GM19395 (cell line): ENCODE measurements around the gene RTN1.
A peak's percentile ranks its signal among the peaks of the same experiment; 100 is the strongest.

Experiments used
- ATAC-seq: cut with Tn5 transposase; IDR thresholded peaks from one replicate; pipeline ENCODE4 v1.9.1; 2021; ENCODE audit warnings: mild to moderate bottlenecking, moderate library complexity; ENCODE audit not compliant: unreplicated experiment

The RTN1 gene

DNA sequence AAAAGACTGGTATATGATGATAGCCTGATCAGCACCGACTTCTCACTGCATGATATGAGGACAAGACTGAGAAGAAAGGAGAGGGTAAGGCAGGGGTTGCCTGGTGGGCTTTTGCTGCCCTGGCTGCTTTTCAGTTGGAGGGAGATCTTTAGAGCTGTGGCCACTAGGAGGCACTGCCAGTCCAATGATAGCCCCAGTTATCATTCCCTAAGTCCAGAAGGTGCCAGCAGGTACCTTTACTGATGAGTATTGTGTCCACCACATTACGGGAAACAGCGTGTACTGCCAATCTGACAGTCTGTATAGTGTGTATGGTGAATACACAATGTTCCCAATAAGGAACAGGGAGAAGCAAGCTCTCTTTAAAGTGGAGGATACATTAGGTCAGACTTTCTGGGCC, 238.2 kb downstream of the RTN1 start:
- ATAC-seq = peak; percentile 65

DNA sequence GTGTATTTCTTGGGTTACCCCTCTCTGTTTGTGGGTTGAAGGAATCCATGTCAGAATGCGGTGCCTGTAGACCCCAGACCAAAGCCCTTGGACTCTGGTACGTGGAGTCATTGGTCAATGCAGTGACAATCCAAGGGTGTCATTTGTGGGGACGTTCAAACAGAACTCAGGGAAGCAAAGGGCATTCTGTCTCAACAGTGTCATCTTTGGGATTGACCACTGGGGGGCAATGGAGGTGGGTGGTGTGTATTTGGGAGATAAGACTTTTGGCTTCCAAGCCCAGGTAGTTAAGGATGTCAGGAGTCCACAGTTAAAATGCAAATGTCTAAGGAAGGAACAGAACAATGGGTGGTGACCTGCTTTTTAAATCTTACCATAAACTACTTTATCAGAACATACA, 239.3 kb downstream of the RTN1 start:
- ATAC-seq = no peak

DNA sequence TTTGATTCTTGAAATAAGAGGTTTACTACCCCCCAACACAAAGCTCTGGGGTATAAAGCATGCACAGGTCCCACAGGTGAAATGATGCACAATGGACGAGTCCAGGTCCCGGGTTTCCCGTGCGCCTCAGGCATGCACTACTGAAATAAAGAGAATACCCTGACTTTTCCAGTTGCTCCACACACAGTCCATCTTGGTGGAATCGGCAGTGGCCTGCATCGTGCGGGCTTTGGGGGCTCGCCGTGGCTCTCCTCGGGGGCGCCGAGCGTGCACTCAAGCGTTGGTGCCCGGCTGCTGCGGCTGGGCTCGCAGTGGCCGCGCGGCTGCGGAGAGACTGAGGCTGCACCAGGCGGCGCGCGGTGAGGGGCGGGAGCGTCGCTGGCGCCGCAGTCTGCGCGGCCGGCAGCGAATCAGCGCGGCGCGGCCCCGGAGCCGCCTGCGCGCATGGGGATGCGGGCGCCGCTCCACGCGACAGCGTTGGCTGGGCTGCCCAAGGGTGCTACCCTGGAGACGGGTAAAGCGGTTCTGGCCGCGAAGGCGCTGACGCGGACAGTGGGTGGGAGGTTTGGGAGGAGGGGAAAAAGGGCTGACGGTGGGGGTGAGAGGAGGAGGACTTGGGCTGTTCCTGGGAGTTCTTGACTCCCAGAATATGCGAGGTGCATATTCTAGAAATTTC, 240.2 kb downstream of the RTN1 start:
- ATAC-seq = no peak

DNA sequence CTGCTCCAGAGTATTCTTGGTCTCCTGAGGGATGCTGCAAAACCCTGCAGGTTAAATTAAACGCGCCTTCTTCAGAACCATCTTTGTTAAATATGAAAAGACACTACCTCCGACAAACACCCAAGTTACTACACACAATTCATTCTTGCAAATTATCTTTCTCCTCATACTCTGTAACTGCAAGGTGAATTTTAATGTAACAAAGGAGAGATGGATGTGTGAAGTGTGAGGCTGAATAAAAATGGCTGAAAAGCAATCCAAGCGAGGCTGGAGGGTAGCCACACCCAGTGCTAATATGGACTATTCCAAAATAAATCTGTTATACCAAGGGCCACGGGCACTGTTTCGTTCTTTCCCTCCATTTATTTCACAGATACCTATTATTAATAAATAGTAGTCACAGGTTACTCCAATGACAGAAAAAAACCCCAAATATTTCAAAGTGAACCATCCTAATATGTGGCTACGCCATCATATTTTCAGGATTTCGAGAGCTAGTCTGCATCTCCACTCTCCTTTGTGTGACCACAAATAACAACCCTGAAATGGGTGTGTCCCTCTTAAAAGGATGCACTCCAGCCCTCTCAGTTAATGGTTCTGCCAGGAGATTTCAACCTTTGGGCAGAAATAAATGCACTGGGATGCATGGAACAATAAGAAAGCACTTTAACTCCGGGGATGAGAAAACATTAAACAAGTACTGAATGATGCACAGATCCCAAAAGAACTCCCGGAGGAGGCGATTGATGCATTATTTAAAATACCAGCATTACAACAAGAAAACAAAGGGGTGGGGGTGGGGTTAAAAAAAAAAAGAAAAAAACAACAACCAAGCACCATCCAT, 240.9 kb downstream of the RTN1 start:
- no peak for ATAC-seq

DNA sequence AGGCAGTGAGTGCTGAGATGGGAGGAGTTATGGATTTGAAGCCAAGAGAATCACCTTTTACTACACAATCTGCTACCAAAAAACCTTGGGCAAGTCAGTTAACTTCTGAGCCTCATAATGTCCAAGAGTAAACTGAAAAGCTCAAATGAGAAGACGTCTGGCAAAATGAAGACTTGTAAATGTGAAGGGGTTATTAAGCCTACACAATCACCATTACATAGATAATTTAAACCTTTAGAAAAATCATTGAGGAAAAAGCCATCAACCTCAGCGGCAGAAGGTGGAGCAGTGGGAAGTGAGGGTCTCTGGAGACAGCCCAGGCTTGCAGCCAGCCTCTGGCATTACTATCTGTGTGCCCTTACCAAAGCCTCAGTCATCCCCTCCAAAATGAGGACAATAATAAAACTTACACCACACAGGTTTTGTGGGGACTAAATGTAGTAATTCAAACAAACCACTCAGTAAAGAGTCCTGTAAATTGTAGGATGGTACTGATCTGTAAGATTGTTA, 243.5 kb downstream of the RTN1 start:
- ATAC-seq = no peak

DNA sequence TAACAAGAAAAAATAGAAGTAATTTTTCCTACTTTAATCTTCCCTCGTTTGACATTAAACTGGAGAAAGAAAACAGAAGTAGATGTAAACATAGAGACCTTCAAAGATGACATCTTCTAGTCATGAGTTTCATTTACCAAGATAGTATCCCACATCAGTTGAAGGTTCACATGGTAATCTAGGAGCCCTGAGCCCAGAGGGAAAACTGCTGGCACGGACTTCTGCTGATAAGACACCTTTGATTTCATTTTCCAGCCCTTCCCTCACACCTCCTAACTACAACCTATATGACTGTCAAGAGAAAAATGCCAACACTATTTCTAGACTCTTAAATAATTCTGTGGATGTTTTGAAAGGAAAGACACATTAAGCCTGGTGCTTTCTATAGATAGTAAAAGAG, 247.9 kb downstream of the RTN1 start:
- ATAC-seq = no peak

DNA sequence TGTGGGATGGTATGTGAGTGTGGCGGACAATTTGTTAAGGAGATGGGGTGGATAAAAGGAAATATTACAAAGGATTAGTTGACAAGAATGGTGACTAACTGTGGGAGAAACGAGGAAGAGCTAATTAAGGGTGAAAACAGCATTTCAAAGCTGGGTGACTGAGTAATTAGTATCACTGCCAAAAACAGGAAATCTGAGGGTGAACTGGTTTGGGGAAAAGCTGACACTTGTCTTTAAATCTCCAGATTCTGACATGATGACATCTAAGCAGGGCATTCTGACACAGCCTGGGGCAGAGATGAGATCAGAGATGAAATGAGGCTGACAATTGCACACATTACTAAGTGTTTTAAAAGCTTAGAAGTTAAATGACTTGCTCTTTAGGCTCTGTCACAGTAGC, 251.5 kb downstream of the RTN1 start:
- ATAC-seq = no peak

DNA sequence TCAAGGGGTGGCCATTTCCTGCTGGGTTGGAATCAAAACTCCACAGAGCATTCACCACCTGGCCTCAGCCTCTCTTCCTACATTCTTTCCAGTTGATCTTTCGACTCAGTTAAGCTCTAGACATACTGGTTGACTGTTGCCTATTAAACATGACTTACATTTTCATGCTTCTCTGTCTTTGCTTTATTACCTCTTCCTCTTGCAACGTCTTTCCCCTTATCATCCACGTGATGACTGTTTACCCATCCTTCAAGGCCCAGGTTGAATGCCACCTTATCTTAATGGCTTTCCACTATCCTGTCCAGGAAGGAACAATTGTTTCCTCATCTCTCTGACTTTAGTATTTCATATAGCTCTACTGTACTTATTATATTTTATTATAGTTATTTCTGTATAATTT, 269.5 kb downstream of the RTN1 start:
- ATAC-seq = no peak

DNA sequence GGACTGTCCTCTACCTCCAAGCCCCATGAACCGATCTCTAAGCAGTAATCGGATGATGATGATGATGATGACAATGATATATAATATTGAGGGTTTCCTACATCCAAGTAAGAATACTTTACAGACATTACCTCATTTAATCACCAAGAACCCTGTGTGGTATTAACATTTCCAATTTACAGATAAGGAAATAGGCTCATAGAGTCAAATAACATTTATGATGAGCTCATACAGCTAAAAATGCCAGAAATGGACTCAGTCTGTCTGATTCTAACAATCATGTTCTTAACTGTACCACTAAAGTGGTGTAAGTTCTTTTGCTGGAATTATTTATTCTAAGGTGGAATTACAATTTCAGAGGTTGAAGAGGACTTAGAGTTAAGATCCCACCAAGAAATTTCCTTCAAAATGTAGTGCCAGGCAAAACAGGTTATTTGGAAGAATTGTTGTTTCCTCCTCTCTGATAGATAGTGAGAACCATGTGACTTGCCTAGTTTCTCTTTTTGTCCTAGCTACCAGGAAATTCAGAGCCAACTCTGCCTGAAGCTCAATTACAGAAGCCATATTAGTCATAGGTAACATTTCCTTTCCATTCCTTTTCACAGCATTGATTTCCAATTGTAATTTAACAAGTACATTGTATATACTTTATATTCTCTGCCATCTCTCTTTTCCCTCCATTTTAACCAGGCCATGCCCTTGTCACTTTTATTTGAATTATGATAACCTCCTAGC, 270.2 kb downstream of the RTN1 start:
- no peak for ATAC-seq

DNA sequence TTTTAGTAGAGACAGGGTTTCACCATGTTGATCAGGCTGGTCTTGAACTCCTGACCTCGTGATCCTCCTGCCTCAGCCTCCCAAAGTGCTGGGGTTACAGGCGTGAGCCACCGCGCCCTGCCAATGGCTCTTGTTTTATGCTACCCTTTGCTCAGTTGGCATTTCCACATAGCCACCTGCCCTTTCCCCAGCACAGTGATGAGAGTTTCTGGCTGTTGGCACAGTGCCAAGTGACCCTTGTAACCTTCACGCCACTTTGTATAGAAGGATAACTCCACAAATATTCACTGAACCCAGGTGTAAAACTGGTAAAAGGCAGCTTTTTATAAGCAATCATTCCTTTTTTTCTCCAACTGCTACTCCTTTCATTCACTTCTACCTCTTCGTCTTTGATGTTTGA, 275.5 kb downstream of the RTN1 start:
- no peak for ATAC-seq

DNA sequence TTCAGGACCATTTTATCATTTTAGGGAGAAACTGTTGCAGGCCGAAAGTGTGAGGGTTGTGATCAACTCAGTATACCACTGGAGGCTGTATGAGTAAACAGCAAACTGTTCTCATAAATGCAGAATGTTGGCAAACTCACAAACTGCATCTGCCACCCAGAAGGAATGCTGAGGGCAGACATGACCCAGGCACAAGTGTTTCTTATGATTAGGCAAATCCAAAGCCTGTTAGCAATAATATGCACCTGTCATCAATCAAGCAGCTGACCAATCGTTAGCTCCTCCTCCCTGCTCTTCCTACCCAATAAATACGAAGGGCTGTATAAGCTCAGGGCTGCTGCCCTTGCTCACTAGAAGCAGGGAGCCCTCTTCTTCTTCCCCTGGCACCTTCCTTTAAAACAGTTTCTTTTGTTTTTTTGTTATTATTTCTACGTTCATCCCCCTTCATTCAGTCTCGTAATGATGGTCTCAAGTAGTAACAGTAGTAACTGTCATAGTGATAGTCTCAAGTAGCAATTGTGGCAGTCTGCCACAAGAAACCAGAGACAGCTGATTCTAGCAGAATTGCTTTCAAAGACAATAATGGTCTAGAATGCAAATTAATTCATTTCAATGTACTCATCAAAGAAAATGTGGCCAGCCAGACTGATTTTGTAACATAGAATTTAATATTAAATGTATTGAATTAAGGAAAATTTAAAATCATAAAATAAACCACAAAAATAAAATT, 278.8 kb downstream of the RTN1 start:
- ATAC-seq = no peak

DNA sequence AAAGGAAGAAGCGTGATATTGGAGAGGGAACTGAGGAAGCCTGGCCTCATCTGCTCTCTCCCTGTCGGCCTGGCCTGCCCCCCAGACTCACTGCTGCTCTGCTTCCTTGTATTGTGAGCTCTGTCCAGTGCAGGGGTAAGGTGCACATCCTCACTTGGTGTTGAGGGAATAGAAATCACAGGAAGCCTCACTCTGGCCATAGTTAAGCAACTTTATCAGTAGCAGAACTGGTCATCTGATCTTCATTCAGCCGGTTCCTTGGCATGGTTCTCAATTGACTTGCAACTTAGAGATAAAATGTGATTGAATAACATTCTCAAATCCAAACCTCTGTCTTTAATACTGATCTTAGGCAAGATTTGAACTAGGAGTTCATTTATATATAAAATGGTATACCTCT, 282.5 kb downstream of the RTN1 start:
- no peak for ATAC-seq

DNA sequence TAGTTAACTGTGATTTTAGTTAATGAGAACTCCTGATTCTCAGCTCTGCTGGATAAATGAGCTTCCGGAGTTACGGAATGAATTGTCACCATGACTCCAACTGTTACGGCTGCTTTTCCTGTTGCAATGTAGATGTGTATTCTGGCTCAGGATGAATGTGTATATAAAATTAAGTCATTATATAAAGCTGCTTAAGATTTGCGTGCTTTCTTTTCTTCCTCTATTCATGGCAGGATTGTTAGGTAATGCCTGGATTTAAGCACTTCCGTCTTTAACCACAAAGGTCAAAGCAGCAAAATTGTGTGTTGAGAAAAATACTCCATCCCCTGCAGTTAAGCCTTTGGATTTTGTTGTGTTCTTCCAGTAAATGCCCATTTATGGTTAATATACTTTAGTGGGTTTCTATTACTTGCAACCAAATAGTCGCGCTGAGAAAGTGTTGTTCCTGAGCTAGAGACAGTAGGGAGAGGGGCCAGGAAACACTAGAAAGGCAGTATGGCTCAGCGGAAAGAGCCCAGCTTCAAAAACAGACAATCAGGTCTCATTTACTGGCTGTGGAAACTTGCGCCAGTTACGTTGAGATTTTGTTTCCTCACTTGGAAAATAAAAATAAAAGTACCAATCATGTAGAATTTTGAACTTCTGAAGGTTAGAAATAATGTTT, 284.6 kb downstream of the RTN1 start:
- ATAC-seq = no peak

DNA sequence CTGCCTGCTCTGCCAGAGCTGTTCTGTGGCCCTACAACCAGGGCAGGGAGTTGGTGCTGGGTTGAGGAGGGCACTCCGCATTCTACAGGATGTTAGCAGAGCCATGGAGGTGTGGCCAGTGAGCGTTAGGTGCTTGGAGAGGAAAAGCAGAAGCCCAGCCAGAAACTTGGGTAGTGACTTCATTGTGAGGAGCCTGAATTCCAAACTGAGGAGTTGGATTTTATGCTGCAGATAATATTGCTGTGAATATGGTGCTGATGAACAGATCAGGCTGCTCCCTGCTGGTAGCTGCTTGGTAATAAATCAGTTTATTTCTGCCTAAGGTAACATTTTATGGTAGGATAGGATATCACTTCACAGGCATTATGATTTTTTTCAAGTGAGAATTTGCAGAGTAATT, 286.8 kb downstream of the RTN1 start:
- ATAC-seq = no peak

DNA sequence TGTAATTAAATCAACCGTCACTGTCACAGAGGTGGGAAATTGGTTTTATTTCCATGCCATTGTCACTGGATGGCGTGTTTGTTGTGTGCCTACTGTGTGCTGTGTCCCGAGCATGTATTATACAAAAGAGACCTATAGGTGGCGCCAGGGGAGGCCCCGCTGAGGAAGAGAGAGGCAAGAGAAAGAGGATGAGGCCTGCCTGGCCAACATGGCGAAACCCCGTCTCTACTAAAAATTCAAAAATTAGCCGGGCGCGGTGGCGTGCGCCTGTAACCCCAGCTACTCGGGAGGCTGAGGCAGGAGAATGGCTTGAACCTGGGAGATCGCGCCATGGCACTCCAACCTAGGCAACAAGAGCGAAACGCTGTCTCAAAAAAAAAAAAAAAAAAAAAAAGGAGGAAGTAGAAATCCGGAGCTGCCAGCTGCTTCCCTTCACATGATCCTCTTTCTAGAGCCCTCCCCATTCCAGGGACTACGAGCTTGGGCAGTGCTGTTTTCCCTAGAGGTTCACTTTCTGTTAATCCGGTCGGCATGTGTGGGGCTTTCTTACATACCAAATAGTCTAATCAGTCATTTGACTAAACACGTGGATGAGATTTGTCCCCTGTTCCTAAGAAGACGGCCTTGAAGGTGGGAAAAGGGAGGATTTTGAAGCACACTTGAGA, 287.6 kb downstream of the RTN1 start:
- no peak for ATAC-seq

DNA sequence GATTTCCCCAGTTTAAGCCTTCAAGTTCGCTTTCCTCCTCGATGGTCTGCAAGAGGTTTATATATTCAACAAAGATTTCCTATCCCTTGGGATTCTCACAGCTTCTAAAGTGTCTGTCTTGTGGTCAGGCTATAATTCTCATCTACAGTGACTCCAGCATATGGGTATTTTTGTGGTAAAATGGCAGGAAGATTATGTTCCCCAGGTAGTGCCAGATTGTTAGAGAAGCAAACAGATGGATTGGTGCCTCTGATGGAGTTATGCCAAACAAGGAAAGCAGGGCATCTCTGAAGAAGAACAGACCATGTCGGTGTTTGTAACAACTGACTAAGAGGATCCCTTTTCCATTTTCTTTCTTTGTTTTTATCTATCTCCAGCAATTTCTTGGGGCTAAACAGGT, 288.4 kb downstream of the RTN1 start:
- ATAC-seq = no peak

DNA sequence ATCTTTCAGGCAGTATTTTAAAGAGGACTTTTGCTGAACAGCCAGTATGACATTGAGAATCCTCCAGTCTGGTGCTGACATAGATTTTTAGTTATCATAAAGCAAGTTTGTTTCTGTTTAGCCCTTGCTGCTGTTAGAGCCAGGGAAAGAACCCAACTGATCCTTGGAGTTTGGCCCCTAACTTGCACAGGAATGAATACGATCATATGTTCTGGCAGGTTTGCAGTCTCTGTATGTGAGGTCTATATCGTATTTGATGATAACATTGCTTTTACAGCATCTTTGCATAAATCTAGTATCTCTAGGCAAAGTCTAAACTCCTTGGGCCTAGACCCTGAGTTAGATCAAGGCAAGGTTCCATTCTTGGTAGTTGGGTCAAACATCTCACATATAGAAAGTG, 289.7 kb downstream of the RTN1 start:
- no peak for ATAC-seq

DNA sequence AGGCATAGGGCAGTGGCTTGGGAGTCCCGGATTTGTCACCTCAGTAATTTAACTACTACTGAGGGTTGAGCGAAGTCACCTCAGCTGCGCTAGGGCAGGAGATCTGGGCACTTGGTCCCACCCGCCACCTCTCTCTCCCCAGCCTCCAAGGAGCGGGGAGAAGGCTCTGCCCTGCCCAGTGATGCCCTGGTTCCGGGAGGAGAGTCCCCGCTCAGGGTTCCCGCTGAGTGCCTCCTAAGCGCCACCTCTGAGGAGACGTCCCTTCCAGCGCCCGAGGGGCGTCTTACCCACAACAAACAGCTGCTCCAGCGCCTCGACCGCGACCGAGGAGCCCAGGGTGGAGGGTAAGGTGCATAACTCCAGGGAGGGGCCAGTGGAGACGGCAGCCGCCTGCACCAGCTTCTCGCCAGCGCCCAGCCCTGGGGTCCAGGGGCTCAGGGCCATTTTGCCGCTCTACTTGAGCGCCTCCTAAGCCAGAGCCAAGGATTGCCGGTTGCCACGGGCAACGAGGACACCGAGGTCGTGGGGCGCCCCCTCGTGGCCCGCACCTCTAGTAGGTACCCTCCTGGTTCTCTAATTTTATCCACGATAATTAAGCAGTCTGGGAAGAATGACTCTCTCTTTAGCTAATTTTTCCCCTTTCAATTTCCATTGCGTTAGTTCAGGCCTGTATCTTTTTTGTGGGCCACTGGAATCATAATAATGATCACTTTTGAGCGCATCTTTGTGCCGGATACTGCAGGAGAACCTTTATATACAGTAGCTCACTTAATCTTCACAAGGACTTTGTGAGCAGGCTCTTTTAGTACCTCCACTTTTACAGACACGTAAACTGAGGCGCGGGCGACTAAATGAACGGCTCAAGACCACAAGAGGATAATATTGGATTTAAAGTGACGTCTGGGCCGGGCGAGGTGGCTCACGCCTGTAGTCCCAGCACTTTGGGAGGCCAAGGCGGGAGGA, 294.0 kb downstream of the RTN1 start, which contains the start of gene CCDC175:
TSS of gene CCDC175 (minus strand) at position 481 of the 963 bp plus-strand sequence. CDS start at position 444, 37 bp downstream.
- peak; percentile 99 for ATAC-seq

DNA sequence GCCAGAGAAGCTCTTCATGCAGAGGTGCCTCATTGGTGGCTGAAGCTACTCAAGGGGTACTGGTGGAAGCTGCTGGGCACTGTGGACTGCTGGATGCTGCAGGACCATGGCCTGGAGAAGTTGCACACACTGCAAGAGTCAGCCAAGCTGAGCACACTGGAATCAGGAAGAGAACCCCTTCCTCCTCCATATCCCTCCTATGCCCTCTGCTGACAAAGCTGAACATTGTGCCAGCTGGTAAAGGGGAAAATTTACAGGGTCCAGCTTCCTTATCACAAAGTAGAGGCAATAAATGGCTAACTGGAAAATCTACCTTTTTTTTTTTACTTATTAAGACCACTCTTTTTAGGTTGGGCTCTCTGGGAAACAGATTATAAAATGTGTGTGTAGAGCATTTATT, 300.5 kb downstream of the RTN1 start:
- ATAC-seq = no peak
